HCEC 1CT (cell line): ENCODE data around the gene SYT2.
"Not testable (repeated sequence)": the region's sequence is repeated elsewhere in the genome, so short reads cannot be mapped to it uniquely, and the experiment has no call there.

Experiments
- DNase-seq: peaks from one replicate; pipeline ENCODE4 v3.0.0-alpha.2; 2017

Gene SYT2

DNA sequence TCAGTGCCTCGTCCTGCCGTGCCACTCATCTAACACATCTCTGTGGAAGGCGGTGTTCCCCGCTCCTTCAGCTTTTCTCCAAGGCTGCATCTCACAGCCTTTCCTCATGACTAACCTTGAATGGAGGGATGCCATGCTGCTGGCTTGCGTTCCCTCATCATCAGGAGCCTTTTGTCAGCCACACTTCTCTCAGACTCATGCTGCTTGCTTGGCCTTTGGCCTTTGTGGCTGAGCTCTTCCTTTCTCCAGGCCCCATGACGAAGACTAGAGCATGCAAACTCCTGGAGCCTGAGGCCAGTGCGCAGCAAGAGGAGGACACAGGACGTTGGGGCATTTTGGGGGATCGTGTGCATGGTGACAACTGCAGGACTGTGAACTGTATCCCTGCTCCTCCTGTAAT lies 70.8 kb downstream of the SYT2 start:
- peak; percentile 75 for DNase-seq

- not testable (repeated sequence) for DNase-seq
Observed at GRCh38 chr1:202638701-202639305, 71.5 kb downstream of the SYT2 start.

DNA sequence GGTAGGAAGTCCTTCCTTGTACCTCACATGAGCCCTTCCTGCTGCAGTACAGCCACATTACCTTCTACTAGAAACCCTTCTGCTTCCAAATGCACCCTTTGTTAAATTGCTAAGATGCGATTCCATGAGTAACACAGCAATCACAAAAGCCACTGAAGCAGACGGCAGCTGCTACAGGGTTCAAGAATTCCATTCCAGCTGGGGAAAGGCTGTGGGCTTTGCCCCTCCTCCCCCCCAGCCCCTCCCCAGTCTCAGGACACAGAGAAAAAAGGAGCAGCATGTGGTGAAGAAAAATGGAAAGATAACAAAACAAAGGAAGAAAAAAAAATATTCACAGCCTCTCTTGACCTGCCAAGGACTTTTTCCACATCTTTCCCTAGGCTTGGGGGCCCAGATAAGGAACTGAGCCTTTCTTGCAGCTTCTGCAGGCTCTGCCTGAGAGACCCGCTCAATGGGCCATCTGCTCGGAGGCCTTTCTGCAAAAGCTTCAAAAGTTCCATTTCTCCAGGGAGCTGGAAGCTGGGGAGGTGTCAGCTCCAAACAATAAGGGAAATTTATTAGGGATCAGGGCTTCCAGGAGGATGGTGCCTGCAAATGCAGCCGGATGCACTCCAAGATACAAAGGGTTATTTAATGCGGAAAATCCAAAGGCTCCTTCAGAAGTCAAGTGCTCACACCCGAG lies 72.1 kb downstream of the SYT2 start:
- no peak for DNase-seq

- DNase-seq, result not testable (repeated sequence)
Observed at GRCh38 chr1:202637321-202638018, 72.8 kb downstream of the SYT2 start.

- DNase-seq, result not testable (repeated sequence)
Observed at GRCh38 chr1:202636171-202636570, 74.1 kb downstream of the SYT2 start.

- DNase-seq, result no peak
Observed at GRCh38 chr1:202632241-202632640, 78.0 kb downstream of the SYT2 start.

DNA sequence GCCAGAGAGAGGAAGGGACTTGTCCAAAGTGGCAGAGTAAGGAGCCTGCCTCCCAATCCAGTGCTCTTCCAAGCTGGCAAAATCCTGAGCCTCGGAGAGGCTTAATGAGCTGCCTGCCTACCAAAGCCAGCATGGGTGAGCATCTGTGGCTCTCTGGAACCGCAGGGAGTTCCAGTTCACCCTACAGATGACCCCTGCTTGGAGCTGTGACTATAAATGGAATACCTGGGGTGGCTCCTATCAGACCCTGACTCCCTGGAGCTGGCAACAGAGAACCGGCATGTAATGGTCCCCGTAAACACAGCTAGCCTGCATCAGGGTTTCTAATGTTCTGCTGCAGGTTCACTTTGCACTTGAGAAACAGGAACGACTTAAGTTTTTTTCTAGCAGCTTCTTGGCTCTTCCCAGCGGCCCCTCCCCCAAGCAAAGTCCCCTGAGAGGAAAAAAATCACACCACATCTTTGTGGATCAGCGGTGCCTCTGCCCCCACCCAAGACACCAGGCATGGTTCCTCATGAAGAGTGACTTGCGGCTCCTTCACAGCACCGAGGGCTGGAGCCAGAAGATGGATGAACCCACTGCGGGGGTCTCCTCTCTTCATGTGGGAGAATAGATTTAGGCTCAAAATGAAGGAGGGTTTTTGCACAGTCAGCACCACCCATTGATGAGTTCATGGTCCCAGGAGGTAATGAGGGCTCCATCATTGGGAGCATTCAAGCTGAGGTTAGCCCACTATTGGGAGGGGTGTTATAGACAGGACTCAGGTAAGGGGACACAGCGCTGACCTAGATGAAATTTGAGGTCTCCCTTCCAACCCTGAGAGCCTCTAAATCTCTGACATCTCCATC lies 79.0 kb downstream of the SYT2 start:
- DNase-seq, result no peak

DNA sequence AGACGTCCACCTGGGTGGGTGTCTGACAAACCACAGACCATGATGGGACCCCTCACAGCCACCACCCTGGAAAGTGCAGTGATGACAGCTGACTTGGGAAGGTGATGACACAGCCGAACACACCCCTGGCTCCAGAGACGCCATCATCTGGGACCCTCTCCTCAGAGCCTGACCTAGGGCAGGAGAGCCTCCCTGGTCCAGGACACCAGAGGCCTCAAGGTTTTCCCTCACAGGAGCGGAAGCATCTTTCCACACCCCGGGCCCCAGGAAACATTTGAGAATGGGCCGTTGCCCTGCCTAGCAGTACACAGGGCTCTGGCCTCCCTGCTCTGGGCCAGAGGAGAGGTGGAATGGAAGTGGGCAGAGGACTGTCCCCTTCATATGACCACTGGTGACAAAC lies 79.7 kb downstream of the SYT2 start:
- no peak for DNase-seq

- not testable (repeated sequence) for DNase-seq
Observed at GRCh38 chr1:202630096-202630495, 80.2 kb downstream of the SYT2 start.

DNA sequence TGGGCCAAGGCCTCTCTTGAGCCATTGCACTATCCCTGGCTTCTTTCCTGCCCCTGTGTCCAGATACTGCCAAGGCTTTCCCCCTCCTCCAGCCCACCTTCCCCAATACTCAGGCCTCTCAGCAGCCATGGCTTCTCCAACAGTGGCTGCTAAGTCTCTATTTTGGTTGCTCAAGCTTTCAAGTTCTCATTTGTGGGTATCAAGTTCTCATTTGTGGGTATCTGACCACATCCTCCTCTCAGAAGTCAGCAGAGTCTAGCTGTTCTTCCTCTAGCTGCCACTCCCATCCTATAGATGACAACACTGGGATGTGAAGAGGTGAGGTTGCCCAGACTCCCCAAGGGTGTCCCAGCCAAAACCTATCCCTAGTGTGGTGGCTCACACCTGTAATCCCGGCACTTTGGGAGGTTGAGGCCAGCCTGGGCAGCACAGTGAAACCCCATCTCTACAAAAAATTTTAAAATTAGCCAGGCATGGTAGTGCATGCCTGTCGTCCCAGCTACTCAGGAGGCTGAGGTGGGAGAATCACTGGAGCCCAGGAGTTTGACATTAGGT lies 80.9 kb downstream of the SYT2 start:
- DNase-seq, result not testable (repeated sequence)

- no peak for DNase-seq
Observed at GRCh38 chr1:202628646-202629215, 81.5 kb downstream of the SYT2 start.

GRCh38 chr1:202627841-202628565 lies 82.3 kb downstream of the SYT2 start:
- DNase-seq, result no peak

DNA sequence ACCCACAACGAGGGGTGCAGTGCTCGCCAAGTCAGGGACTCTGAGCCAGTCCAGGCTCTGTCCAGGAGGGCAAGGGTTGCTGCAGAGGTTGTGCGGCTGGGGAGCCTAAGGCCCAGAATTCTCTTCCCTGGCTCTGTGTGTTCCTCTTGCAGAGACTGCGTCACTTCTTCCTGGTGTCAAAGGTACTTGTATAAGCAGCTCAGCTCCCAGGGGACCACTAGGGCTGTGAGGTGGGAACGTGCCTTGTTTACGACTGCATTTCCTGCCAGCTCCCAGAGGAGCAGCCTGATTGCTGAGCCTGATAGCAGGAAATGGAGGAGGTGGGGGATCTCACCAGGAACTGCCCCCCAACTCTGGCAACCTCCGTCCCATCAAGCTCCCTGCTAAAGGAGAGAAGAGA lies 83.2 kb downstream of the SYT2 start:
- DNase-seq, result not testable (repeated sequence)

GRCh38 chr1:202625416-202626360 lies 84.6 kb downstream of the SYT2 start:
- peak; percentile 67 for DNase-seq

GRCh38 chr1:202624781-202625108 lies 85.5 kb downstream of the SYT2 start:
- no peak for DNase-seq

DNA sequence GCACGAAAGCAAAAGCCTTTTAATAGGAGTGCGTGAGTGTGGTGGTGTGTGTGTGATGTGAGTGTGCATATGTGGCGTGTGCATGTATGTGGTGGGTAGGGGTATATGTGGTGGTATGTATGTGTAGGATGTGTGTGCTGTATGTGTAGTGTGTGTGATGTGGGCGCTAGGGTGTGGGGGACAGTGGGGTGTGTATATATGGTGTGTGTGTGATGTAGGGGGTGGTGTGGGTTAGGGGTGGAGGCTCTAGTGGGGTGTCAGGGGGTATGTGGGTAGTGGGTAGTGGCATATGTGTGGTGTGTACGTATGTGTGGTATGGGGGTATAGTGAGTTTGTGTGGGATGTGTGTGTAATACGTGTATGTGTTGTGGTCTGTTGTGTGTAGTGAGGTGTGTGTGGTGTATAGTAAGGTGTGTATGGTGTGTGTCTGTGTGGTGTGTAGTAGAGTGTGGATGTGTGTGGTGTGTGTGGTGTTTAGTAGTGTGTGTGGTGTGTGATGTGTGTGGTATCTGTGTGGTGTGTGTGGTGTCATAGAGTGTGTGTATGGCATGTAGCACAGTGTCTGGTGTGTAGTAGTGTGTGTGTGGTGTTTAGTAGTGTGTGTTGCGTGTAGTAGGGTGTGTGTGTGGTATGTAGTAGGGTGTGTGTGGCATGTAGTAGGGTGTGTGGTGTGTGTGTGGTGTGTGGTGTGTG lies 86.0 kb downstream of the SYT2 start:
- DNase-seq, result no peak

GRCh38 chr1:202623476-202623875 lies 86.8 kb downstream of the SYT2 start:
- DNase-seq, result not testable (repeated sequence)

GRCh38 chr1:202623075-202623474 lies 87.2 kb downstream of the SYT2 start:
- DNase-seq, result peak; percentile 45

DNA sequence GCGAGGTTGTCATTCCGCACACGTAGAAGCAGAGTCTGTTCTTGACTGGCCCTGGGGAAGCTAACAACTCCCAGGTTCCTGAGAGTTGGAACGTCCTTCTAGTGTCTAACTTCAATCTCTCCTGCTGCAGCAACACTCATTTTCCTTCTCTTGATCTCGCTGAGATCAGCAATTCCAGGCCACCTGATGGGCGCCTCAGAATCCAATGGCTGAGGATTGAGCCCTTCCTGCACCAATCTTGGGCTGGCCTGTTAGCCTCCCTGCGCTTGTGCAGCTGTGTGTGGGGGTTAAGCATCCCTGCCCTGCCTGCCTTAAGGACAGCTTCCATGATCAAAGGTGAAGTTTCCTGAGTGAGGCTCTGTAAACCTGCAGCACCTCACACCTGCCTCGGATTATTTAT lies 87.9 kb downstream of the SYT2 start:
- no peak for DNase-seq

DNA sequence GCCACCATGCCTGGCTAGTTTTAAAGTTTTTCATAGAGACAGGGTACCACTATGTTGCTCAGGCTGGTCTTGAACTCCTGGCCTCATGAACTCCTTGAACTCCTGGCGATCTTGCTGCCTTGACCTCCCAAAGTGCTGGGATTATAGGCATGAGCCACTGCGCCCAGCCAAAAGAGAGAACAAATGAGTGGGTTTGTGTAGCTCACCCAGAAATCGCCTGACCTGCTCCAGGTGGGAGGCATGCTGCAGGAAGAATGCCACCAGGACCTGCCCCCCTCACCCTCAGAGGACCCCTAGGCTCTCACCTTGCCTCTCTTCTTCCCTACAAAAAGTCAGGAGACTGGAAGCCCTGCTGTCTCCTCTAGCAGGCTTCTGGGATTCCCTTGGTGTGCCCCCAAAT lies 88.8 kb downstream of the SYT2 start:
- no peak for DNase-seq
